ENCODE measurements around the gene GPN3. TPM values are rescaled to one million over a fixed set of nuclear protein-coding genes. Genes with fewer than 3 reads are reported as not detected.

Gene GPN3
- total and polyA plus RNA-seq, 2 of the 4 experiments (the other 2 are of a cell fraction) = 7.7 to 14.9 TPM

DNA sequence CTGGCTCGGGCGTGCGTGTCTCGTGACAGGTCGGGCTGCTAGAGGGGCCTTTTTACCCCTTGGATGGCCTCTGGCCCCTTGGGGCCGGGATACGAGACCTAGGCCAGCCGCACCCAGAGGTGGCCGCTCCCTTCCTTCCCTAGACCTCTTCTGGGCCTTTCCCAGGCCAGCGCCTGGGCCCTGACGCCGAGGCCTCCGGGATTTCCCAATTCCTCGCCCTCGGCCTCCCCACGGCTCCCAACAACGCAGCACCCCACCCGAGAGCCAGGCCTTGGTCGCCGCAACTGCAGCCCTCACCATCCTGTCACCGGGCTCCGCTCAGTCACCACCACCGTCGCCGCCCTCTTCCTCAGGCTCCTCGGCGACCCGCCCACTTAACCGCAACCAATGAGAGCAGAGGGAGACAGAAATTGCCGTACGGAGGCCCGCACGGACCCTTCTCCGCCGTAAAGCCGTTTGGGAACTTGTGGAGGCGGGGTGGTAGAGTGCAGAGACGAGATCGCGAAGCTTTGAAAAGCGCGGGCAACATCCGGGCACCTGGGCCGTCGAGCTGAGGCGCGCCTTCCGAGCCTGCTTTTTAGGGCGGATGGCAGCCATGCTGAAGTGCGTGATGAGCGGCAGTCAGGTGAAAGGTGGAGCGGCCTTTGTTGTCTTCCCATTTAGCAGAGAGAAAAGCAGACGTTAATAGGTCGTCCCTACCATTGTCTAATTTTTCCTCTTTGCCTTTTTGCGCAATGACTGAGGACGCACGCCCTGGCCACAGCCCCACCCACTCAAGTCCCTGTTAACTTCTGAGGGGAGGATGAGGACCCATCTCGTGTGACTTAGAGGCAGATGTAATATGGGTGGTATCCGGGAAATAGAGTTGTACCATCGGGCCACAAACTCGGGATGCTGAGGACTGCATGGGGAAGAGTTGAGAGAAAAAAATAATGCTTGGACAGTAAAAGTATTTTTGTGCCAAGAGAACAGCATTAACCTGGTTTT lies 34.0 kb upstream of the GPN3 start, which contains the start of the genes RAD9B and VPS29 (continued):
- TF ChIP-seq, protein P1, sequence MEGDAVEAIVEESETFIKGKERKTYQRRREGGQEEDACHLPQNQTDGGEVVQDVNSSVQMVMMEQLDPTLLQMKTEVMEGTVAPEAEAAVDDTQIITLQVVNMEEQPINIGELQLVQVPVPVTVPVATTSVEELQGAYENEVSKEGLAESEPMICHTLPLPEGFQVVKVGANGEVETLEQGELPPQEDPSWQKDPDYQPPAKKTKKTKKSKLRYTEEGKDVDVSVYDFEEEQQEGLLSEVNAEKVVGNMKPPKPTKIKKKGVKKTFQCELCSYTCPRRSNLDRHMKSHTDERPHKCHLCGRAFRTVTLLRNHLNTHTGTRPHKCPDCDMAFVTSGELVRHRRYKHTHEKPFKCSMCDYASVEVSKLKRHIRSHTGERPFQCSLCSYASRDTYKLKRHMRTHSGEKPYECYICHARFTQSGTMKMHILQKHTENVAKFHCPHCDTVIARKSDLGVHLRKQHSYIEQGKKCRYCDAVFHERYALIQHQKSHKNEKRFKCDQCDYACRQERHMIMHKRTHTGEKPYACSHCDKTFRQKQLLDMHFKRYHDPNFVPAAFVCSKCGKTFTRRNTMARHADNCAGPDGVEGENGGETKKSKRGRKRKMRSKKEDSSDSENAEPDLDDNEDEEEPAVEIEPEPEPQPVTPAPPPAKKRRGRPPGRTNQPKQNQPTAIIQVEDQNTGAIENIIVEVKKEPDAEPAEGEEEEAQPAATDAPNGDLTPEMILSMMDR (conservative IDR thresholded peaks at IDR 0.05; ENCODE audit: low read depth, low read length) = no peak
- TF ChIP-seq RAD21 (IDR thresholded peaks at IDR 0.05; ENCODE audit: low read length) = no peak

Data from IMR-90 (cell line).